ENCODE measurements around the gene RPS17.

DNA sequence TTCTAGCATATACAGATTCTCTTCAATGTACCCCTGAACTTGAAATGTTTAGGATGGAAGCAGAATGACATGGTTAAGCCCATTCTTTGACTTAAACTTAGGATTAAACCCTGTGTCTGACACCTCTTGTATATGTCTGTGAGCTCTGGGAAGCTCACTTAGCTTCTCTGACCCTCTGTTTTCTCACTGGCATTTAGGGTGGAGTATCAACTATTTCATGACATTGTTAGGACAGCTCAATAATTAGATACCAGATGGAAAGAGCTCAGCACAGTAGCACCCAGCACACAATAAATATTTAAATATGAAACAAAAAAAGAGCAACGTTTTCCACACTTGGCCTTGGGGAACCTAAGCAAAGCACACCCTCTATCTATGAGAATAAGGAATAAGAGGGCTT lies 18.2 kb upstream of the RPS17 start:
- TF ChIP-seq, protein P1, sequence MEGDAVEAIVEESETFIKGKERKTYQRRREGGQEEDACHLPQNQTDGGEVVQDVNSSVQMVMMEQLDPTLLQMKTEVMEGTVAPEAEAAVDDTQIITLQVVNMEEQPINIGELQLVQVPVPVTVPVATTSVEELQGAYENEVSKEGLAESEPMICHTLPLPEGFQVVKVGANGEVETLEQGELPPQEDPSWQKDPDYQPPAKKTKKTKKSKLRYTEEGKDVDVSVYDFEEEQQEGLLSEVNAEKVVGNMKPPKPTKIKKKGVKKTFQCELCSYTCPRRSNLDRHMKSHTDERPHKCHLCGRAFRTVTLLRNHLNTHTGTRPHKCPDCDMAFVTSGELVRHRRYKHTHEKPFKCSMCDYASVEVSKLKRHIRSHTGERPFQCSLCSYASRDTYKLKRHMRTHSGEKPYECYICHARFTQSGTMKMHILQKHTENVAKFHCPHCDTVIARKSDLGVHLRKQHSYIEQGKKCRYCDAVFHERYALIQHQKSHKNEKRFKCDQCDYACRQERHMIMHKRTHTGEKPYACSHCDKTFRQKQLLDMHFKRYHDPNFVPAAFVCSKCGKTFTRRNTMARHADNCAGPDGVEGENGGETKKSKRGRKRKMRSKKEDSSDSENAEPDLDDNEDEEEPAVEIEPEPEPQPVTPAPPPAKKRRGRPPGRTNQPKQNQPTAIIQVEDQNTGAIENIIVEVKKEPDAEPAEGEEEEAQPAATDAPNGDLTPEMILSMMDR (IDR thresholded peaks at IDR 0.05) = no peak
- TF ChIP-seq POLR2A (IDR thresholded peaks at IDR 0.05) = no peak

All from lower leg skin (tissue), 3 donors.